Motor neuron (in vitro differentiated cells): ENCODE data around the gene ELK3. TPM values are rescaled to one million over a fixed set of nuclear protein-coding genes. Genes with fewer than 3 reads are reported as not detected.
A peak's percentile ranks its signal among the peaks of the same experiment; 100 is the strongest.

Experiments used
- ATAC-seq, 8 experiments: fragments of 200-7000 bp; cut with Tn5 transposase; replicated peaks in 6 of 8; 2 replicates each; pipeline ENCODE4 v1.8.0; 2021; ENCODE audit warnings: mild to moderate bottlenecking in 8 of 8, moderate library complexity in 8 of 8
- H3K27ac ChIP-seq, 2 donors: fragments of 250-450 bp; sonication (Bioruptor Pico); 2 replicates each; pipeline ENCODE4 v1.9.0; 2021; ENCODE audit warnings: antibody characterized with exemption in 2 of 2, mild to moderate bottlenecking in 2 of 2, moderate library complexity in 1 of 2
- H3K4me1 ChIP-seq, 2 donors: fragments of 250-450 bp; sonication (Bioruptor Pico); replicated peaks in 1 of 2; 2 replicates each; pipeline ENCODE4 v1.6.1; 2021; ENCODE audit warnings: antibody characterized with exemption in 2 of 2, mild to moderate bottlenecking in 2 of 2, moderate library complexity in 1 of 2
- H3K4me3 ChIP-seq, 5 donors: fragments of 250-450 bp; sonication (Bioruptor Pico); 2 replicates each; pipeline ENCODE4 v1.9.0; 2021; ENCODE audit warnings: antibody characterized with exemption in 5 of 5, mild to moderate bottlenecking in 5 of 5, moderate library complexity in 4 of 5
- WGBS, 10 experiments: fragments of 450-650 bp; shearing (Covaris generic); methylation state at CpG; one replicate each; pipeline ENCODE4 v1.0.0; 2022; 5-methylcytosine and 5-hydroxymethylcytosine counted together
- in situ Hi-C, 9 experiments: fragments of 400-800 bp; cut with MboI; loops; one replicate each; pipeline ENCODE4 v1.15.0; 2021; ENCODE audit warnings: low sequenced_read_pairs in 9 of 9, low pct_unique_long_range_greater_than_20kb in 2 of 9; ENCODE audit not compliant: unreplicated experiment in 9 of 9
- total RNA-seq, 8 experiments: library from RNA; unstranded; fragments of 300-600 nt; gene quantifications; 2 replicates each; pipeline versions ENCODE4 v1.2.3 to v1.2.4, GENCODE V29; 2022

Gene ELK3
- total RNA-seq, 8 experiments from 2014 or later, result 0.92 to 30.7 (median 4.5) TPM

GRCh38 chr12:96260644-96261043, 66.5 kb downstream of the ELK3 start:
- in situ Hi-C loops, result loop anchor here in 1 of 9 experiments (25.0 kb wide), 1 partner anchor 252 kb away; no protein-coding TSS in a partner anchor
- Histone ChIP-seq H3K27ac (no peak overlapping the region), H3K4me3 (no peak overlapping the region), H3K4me1 (peaks cover 9 to 10% of the 10 kb centered on the region in 2 donors)
- WGBS, 10 experiments, result 60 to 100% (median 100%) methylated on average over 1 to 3 of the region's 3 CpGs; no CpG with 5 or more reads in 3 of the 10 experiments
- ATAC-seq, result no peak

GRCh38 chr12:96261557-96261956, 67.4 kb downstream of the ELK3 start:
- WGBS, 10 experiments, result 88 to 100% (median 97%) methylated on average over 3 to 5 of the region's 5 CpGs; no CpG with 5 or more reads in 6 of the 10 experiments
- no peak overlapping the region for H3K4me3 ChIP-seq
- peaks cover 9 to 10% of the 10 kb centered on the region in 2 donors for H3K4me1 ChIP-seq
- no peak for ATAC-seq
- in situ Hi-C loops, result loop anchor here in 1 of 9 experiments (25.0 kb wide), 1 partner anchor 251 kb away; no protein-coding TSS in a partner anchor
- H3K27ac ChIP-seq, result no peak overlapping the region

- 73 to 94% (median 89%) methylated on average over 3 to 11 of the region's 11 CpGs; no CpG with 5 or more reads in 1 of the 10 experiments for WGBS, 10 experiments
- Histone ChIP-seq H3K27ac (no peak overlapping the region), H3K4me3 (no peak overlapping the region), H3K4me1 (peaks cover 5% of the 10 kb centered on the region in 2 donors)
- in situ Hi-C loops, result loop anchor here in 1 of 9 experiments (25.0 kb wide), 1 partner anchor 249 kb away; no protein-coding TSS in a partner anchor
- ATAC-seq, result peak in 1 of 8 experiments; percentile 54
Observed at GRCh38 chr12:96263449-96263902, 69.3 kb downstream of the ELK3 start.

GRCh38 chr12:96265400-96265799, 71.2 kb downstream of the ELK3 start:
- no peak for ATAC-seq
- 86 to 100% (median 93%) methylated on average over 1 to 2 of the region's 2 CpGs; no CpG with 5 or more reads in 1 of the 10 experiments for WGBS, 10 experiments
- no peaks in the 10 kb centered on the region for H3K4me1 ChIP-seq
- no peak overlapping the region for H3K4me3 ChIP-seq
- no peak overlapping the region for H3K27ac ChIP-seq
- in situ Hi-C loops, result loop anchor here in 1 of 9 experiments (25.0 kb wide), 1 partner anchor 247 kb away; no protein-coding TSS in a partner anchor

GRCh38 chr12:96265836-96266235, 71.7 kb downstream of the ELK3 start:
- no peak overlapping the region for H3K27ac ChIP-seq
- H3K4me3 ChIP-seq, result no peak overlapping the region
- H3K4me1 ChIP-seq, result no peaks in the 10 kb centered on the region
- in situ Hi-C loops, result loop anchor here in 1 of 9 experiments (25.0 kb wide), 1 partner anchor 246 kb away; no protein-coding TSS in a partner anchor
- 78 to 100% (median 100%) methylated on average over 1 of the region's 1 CpG for WGBS, 10 experiments
- ATAC-seq, result no peak

- WGBS, 10 experiments, result 49 to 100% (median 96%) methylated on average over 1 to 2 of the region's 2 CpGs; no CpG with 5 or more reads in 2 of the 10 experiments
- no peak overlapping the region for H3K4me3 ChIP-seq
- ATAC-seq, result no peak
- H3K4me1 ChIP-seq, result no peaks in the 10 kb centered on the region
- in situ Hi-C loops, result loop anchor here in 1 of 9 experiments (25.0 kb wide), 1 partner anchor 246 kb away; no protein-coding TSS in a partner anchor
- no peak overlapping the region for H3K27ac ChIP-seq
Observed at GRCh38 chr12:96266238-96266637, 72.1 kb downstream of the ELK3 start.

GRCh38 chr12:96271469-96272199, 77.5 kb downstream of the ELK3 start:
- 74 to 100% (median 87%) methylated on average over 1 to 7 of the region's 8 CpGs for whole genome bisulfite sequencing, 10 experiments
- in situ Hi-C loops, result loop anchor here in 1 of 9 experiments (25.0 kb wide), 1 partner anchor 241 kb away; no protein-coding TSS in a partner anchor
- Histone ChIP-seq H3K4me3 (no peak overlapping the region), H3K4me1 (no peaks in the 10 kb centered on the region), H3K27ac (no peak overlapping the region)
- ATAC-seq, result no peak

GRCh38 chr12:96274331-96274730, 80.2 kb downstream of the ELK3 start:
- in situ Hi-C loops, result loop anchor here in 1 of 9 experiments (25.0 kb wide), 1 partner anchor 238 kb away; no protein-coding TSS in a partner anchor
- H3K4me1 ChIP-seq, result no peaks in the 10 kb centered on the region
- no peak overlapping the region for H3K27ac ChIP-seq
- no peak for ATAC-seq
- H3K4me3 ChIP-seq, result no peak overlapping the region

GRCh38 chr12:96285158-96285557, 91.0 kb downstream of the ELK3 start:
- no peaks in the 10 kb centered on the region for H3K4me1 ChIP-seq
- H3K4me3 ChIP-seq, result no peak overlapping the region
- H3K27ac ChIP-seq, result no peak overlapping the region
- no peak for ATAC-seq
- in situ Hi-C loops, result no loop called here

- Histone ChIP-seq H3K27ac (no peak overlapping the region), H3K4me1 (no peaks in the 10 kb centered on the region), H3K4me3 (no peak overlapping the region)
- 40 to 94% (median 84%) methylated on average over 1 to 5 of the region's 5 CpGs; no CpG with 5 or more reads in 1 of the 10 experiments for WGBS, 10 experiments
- in situ Hi-C loops, result no loop called here
- ATAC-seq, result no peak
Observed at GRCh38 chr12:96289067-96289466, 94.9 kb downstream of the ELK3 start.

- ATAC-seq, result no peak
- in situ Hi-C loops, result no loop called here
- no peaks in the 10 kb centered on the region for H3K4me1 ChIP-seq
- no peak overlapping the region for H3K27ac ChIP-seq
- 100% methylated on average over 1 to 2 of the region's 2 CpGs; no CpG with 5 or more reads in 3 of the 10 experiments for WGBS, 10 experiments
- no peak overlapping the region for H3K4me3 ChIP-seq
Observed at GRCh38 chr12:96293093-96293492, 98.9 kb downstream of the ELK3 start.

GRCh38 chr12:96294831-96295230, 100.7 kb downstream of the ELK3 start:
- 18 to 100% (median 91%) methylated on average over 2 to 3 of the region's 3 CpGs for WGBS, 10 experiments
- in situ Hi-C loops, result no loop called here

GRCh38 chr12:96295532-96296160, 101.5 kb downstream of the ELK3 start:
- no peak overlapping the region for H3K27ac ChIP-seq
- WGBS, 10 experiments, result 59 to 100% (median 90%) methylated on average over 1 to 6 of the region's 6 CpGs
- ATAC-seq, result no peak

More at GRCh38 chr12:96294831-96295230, 100.7 kb downstream of the ELK3 start:
- Histone ChIP-seq H3K4me3 (no peak overlapping the region), H3K4me1 (no peaks in the 10 kb centered on the region), H3K27ac (no peak overlapping the region)
- ATAC-seq, result no peak

More at GRCh38 chr12:96295532-96296160, 101.5 kb downstream of the ELK3 start:
- no peaks in the 10 kb centered on the region for H3K4me1 ChIP-seq
- no peak overlapping the region for H3K4me3 ChIP-seq
- in situ Hi-C loops, result no loop called here
